NCI-H2171 (cell line): ENCODE results near the gene NTN1.

Source experiments
- DNase-seq: peaks from one replicate; lab custom pipeline; 2025; lab: John Stamatoyannopoulos, UW

NTN1 gene

DNA sequence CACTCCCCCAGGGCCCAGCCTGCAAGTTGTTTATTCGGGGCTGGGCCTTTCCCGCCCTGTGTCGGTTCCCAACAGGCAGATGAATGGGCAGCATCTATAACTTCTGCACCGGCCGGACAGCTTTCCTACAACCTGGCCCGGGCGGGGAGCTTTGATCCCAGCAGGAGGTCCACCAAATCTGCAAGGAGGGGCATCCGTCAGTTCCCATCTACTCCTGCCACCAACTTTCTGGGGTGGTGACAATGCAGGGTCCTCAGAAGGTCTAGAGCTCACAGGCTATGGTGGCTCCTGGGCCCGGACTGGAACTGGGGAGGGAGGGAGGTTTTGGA, 211.9 kb downstream of the NTN1 start:
- no peak for DNase-seq

DNA sequence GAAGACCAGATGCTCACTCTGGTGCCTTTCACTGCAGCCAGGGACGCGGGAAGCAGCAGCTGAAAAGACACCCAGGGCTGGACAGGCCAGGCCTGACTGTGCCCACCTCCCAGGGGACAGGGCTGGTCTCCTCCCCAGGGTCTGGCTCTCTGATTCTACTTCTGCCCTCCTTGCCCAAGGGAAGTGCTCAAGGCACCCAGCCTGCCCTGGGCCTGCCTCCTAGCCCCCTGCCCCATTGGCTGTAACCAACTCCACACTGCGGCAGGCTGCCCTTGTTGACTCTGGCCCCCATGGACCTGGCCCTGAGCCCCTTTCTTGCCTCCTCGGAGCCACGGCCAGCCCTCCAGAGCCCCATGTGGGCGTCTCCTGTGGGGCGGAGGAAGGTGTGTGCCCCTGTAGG, 212.5 kb downstream of the NTN1 start:
- DNase-seq, result no peak

- DNase-seq, result no peak
These were observed 213.2 kb downstream of the NTN1 start for GRCh38 chr17:9234389-9234945.

DNA sequence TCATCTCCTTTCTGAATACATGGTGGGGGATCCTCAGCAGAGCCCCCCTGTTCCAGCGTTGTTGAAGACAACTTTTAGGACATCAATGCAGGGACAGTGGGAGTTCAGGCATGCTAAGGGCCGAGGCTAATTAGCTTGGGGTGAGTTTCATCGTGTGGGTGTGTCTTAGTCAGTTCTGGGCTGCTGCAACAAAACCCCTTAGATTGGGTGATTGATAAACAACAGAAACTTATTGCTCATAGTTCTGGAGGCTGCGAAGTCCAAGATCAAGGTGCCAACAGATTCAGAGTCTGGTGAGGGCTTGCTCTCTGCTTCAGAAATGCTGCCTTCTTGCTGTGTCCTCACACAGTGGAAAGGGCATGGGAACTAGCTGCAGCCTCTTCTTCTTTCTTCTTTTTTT, 214.0 kb downstream of the NTN1 start:
- no peak for DNase-seq

GRCh38 chr17:9236286-9237052, 215.2 kb downstream of the NTN1 start:
- DNase-seq, result no peak

GRCh38 chr17:9237053-9237410, 215.7 kb downstream of the NTN1 start:
- no peak for DNase-seq

- DNase-seq, result no peak
These were observed 216.5 kb downstream of the NTN1 start for GRCh38 chr17:9237661-9238301.

DNA sequence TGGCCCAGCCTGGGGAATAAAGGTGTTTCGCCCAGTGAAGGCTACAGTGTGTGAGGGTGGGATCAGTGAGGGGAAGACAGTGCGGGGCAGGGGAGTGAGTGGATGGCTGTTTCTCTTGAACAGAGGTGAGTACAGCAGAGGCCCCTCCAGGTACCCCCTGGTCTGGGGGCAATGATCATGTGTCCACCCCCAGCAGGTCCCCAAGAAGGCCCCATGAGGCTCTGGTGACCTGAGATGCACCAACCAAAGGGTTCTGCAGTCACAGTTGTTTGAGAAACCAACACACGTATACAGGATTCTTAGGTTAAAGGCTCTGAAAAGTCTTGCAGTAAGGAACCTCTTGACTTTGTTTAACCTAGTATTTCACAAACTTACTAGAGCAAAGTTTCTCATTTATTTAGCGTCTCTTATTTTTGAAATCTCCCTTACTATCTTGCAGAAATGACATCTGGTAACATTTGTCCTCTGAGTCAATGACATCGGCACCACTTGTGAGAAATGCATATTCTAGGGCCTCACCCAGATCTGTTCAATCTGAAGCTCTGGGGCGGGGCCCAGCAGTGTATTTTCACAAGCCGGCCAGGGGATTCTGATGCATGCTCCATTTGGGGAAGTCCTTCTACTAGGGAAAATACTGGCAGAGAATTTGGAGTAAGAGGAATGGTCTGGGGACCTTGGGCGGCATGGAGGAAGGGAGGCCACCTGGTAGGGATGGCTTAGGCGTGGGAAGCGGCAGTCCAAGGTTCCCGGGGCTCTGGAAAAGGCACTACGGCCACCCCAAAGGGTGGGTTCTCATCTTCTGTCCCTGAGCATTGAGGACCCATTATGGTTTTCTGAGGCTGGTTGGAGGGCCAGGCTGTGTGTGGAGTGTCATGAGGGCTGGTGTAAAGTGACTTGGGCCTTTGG, 217.3 kb downstream of the NTN1 start:
- no peak for DNase-seq

DNA sequence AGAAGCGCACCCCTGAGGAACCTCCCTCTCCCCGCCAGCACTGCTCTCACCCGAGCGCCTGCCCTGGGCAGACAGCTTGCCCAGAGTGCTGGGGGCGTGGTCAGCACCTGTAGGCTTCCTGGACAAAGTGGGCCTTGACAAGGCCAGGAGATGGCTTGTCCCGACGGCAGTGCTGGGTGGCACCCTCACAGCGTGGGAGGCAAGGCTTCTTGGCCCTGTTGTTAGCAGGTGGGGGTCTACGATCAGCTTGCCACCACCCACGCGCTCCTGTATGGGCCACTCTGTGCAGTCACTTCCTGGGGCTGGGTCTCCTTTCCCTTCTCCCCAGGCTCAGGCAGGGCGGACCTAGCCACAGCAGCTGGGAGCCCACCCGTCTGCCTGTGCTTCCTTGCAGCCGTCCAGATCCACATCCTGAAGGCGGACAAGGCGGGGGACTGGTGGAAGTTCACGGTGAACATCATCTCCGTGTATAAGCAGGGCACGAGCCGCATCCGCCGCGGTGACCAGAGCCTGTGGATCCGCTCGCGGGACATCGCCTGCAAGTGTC, 218.0 kb downstream of the NTN1 start:
- no peak for DNase-seq

GRCh38 chr17:9239793-9240658, 218.7 kb downstream of the NTN1 start:
- DNase-seq, result no peak

DNA sequence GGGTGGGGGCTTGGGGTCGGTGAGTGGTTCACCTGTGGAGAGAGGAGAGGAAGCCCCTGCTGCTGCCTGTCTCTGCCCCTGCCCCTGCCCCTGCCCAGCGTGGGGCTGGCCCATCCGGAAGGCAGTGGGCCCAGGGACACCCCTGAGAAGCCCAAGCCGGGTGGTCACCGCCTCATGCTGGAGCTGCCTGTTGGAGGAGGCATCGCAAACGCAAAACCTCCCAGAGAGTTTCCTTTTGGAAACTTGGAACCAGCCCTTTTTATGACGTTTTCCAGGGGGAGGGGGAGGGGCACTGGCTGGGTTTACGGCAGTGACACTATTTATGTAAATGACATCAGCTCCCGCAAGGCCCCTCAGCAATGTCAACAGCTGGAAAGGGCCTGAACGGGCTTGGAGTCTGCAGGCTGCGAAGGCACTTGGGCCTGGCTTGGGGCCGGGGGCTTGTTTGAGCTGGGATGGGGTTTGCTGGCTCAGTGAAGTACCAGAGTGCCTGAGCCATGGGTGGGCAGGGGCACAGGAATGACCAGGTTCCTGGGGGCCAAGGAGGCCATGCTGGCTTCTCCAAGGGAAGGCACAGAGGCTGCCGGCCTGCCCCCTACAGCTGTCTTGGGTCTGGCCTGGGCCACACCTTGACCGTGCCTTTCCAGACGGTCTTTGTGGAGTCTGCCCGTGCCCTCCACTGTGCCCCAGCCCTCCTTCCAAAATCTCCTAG, 219.5 kb downstream of the NTN1 start:
- no peak for DNase-seq

GRCh38 chr17:9241371-9241712, 220.0 kb downstream of the NTN1 start:
- no peak for DNase-seq

GRCh38 chr17:9241774-9242496, 220.6 kb downstream of the NTN1 start:
- DNase-seq, result no peak

DNA sequence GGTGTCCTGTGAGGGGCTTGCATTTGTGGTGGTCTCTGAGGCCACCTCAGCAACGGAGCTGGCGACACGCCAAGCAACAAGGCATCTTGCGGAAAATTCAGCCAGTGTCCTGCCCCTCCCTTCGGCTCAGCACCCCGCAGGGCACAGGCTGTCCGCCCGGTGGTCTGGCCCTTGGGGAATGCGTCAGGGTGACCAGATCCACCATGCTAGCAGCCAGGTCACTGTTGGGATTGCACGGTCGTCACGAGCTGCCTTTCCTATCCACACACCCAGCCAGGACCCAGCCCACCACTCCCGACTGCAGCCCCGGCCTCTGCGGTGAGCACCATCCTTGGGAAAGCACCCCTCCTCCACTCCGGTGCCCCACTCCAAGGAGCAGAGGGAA, 221.2 kb downstream of the NTN1 start:
- DNase-seq, result no peak

- no peak for DNase-seq
These were observed 221.7 kb downstream of the NTN1 start for GRCh38 chr17:9242983-9243382.

DNA sequence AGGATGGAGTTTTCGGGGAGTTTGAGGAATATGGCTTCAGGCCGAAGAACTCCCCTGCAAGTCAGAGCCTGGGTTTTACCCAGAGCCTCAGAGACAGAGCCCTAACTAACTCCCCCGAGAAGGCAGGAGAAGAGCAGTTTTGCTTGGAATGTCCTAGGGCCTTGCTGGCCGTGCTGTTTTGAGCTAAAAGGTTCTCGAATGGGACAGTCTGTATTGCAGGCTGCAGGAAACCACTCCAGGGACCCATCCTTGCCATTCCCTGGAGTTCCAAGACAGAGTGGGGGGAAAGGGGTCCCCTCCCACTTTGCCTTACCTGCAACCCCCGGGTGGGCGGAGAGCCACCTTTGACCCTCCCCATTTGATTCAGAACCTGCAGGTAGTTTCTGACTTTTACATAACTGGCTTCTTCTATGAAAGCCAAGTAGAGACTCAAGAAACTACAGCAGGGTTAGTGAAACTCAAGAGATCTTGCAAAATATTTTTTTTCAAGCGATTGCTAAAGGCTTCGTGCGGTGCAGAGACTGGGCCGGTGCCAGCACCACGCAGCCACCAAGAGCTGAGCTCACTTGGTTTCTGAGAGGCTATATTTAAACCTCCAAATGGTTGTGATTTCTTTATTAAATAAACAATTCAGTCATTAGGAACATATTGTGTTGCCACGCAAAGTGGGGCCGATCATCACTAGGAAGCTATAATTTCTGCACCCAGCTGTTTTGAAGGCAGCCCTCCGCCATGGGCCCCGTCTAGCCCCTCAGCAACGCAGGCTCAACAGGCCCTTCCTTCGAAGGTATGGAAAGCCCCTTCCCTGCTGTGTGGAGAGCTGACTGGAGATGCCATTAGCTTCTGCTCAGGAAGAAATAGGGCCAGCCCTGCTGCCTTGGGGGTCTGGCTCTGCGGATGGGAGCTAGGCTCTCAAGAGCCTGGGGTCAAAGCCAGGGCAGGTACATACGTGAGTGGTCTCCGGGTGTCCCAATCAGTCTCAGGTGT, 223.0 kb downstream of the NTN1 start:
- DNase-seq, result no peak

DNA sequence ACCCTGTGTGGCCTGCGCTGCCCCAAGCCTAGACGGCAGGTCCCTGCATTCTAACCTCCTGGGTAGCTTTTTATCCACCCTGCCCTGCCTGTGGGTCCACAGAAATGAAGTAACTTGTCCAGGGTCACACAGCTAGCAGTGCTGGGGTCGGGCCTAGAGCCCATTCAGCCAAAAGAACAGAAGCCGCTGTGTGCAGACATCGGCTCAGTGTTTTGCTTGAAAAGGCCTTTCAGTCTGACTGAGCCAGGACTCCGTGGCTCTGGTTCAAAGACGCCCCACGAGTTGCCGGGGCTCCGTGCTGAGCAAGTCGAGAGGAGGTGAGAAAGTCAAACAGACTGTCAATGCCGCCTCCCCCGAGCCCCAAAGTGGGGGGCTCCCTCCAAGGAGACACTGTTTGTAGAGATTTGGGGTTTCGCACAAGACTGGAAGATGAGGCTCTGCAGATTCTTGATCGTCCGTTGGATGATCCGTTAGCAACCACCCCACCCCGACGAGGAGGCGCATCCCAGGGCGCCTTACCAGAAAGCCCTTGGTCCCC, 226.2 kb downstream of the NTN1 start:
- no peak for DNase-seq

DNA sequence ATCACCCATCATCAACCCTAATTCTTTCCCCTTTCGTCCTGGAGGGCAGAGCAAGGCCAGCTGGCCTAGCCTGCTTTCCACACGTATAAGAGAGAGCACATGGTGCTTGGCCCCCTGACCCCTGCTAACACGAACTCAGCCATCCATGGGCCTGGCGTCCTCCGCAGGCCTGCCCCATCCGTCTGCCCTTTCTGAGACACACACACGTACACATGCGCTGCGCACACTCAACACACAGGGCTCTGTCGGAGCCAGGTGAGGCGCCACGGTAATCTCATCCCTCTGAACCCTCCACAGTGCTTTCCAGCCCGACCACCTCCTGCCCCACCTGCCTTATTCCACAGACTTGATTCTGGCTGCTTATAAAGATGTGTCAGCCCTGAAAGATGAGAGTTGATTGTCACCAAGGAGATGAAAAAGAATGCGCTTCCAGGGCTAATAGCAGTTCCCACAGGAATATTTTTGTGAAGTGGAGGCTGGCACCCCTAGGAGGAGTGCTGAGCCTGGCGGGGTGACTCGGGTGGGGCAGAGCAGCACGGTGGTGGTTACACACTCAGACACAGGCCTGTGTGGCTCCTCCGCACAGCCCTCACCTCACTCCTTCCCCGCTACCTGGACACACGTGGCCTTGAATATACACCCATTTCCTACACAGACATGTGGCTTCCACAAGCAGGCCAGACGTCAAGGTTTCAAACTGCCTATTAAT, 228.1 kb downstream of the NTN1 start:
- DNase-seq, result no peak
